ENCODE results near the gene SMAD2.

- TF ChIP-seq GATA3 (IDR thresholded peaks at IDR 0.05; ENCODE audit: low read depth, low read length) (no peak), GATA2 (IDR thresholded peaks at IDR 0.05; ENCODE audit: low read depth, low read length) (no peak)
These were observed 140.4 kb downstream of the SMAD2 start for GRCh38 chr18:47790036-47790435.
